ENCODE results near the gene EEF1A2.

DNA sequence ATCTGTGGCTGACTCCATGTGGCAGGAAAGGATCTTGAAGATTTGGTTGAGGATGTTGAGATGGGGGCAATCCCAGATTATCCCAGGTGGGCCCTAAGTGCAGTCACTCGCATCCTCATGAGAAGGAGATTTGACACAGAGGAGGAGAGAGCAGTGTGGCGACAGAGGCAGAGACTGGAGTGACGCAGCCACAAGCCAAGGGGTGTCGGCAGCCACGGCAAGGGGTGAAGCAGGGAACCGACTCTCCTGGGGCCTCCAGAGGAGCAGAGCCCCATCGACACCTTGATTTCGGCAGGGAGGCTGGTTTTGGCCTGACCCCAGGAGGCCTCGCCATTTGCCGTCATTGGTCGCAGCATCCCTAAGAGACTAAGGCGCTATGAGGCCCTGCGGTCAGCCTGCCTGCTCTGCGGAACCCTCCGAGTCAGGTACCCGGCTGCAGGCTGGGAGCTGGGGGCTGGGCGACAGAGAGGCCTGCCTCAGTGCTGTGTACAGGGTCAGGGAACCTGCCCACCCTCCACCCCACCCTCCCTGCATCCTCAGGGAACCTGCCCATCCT lies 12.5 kb downstream of the EEF1A2 start:
- TF ChIP-seq EZH2phosphoT487 (IDR thresholded peaks at IDR 0.05; ENCODE audit: low read depth) = no peak
- TF ChIP-seq, protein P1, sequence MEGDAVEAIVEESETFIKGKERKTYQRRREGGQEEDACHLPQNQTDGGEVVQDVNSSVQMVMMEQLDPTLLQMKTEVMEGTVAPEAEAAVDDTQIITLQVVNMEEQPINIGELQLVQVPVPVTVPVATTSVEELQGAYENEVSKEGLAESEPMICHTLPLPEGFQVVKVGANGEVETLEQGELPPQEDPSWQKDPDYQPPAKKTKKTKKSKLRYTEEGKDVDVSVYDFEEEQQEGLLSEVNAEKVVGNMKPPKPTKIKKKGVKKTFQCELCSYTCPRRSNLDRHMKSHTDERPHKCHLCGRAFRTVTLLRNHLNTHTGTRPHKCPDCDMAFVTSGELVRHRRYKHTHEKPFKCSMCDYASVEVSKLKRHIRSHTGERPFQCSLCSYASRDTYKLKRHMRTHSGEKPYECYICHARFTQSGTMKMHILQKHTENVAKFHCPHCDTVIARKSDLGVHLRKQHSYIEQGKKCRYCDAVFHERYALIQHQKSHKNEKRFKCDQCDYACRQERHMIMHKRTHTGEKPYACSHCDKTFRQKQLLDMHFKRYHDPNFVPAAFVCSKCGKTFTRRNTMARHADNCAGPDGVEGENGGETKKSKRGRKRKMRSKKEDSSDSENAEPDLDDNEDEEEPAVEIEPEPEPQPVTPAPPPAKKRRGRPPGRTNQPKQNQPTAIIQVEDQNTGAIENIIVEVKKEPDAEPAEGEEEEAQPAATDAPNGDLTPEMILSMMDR (IDR thresholded peaks at IDR 0.05; ENCODE audit: low read depth, low read length) = no peak
